ENCODE results near the gene NFATC2.

NFATC2 gene

DNA sequence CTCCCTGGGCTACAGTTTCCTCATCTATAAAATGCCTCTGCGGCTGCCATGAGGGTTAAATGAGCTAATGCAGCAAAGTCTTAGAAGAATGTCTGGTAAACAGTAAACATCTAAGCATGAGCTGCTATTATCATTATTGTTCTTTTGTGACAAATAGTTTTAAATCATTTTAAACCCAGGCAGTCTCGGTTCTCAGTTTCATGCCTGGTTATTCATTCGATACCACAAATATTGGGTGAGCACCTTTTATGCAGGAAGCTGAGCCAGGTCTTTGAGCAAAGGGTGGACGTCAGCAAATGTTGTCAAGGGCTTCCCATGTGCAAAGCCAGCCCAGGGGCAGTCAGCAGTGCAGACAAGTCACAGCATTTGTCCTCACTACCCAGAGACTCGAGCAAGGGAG lies 128.7 kb downstream of the NFATC2 start:
- H3K4me3 ChIP-seq (ENCODE audit: low read depth, low read length) = no peak overlapping the region
- TF ChIP-seq, protein P1, sequence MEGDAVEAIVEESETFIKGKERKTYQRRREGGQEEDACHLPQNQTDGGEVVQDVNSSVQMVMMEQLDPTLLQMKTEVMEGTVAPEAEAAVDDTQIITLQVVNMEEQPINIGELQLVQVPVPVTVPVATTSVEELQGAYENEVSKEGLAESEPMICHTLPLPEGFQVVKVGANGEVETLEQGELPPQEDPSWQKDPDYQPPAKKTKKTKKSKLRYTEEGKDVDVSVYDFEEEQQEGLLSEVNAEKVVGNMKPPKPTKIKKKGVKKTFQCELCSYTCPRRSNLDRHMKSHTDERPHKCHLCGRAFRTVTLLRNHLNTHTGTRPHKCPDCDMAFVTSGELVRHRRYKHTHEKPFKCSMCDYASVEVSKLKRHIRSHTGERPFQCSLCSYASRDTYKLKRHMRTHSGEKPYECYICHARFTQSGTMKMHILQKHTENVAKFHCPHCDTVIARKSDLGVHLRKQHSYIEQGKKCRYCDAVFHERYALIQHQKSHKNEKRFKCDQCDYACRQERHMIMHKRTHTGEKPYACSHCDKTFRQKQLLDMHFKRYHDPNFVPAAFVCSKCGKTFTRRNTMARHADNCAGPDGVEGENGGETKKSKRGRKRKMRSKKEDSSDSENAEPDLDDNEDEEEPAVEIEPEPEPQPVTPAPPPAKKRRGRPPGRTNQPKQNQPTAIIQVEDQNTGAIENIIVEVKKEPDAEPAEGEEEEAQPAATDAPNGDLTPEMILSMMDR (IDR thresholded peaks at IDR 0.05; ENCODE audit: control insufficient read depth, extremely low read depth, insufficient read depth) = no peak
- DNase-seq (ENCODE audit: low read depth) = no peak

DNA sequence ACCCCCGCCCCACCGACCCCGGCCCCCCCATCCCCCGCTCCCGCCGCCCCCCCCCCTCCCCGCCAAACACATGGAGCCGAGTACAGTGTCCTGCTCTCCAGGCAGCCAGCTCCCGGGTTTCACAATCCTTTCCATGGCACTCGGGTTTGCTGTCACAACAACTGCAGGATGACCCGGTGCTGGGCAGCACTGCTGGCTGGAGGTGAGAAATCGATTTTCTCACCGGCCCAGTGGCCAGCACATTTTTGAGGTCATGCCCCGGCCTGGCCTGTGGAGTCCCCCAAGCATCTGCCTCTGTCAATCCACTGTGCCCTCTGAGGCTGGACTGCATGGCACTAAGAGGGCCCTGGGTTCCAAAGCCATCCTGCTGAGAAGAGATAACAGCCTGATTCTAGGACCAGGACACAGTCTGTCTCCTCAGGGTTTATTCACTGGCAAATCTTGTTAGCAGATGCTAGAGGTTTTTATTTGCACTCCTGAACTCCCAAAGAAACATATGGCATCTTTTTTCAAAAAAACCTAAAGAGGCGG lies 129.5 kb downstream of the NFATC2 start:
- no peak overlapping the region for H3K4me3 ChIP-seq (ENCODE audit: low read depth, low read length)
- TF ChIP-seq, protein P1 (IDR thresholded peaks at IDR 0.05; ENCODE audit: control insufficient read depth, extremely low read depth, insufficient read depth) = no peak
- no peak for DNase-seq (ENCODE audit: low read depth)

- DNase-seq (ENCODE audit: low read depth) = no peak
- no peak overlapping the region for H3K4me3 ChIP-seq (ENCODE audit: low read depth, low read length)
These were observed 130.1 kb downstream of the NFATC2 start for GRCh38 chr20:51412333-51412871.

DNA sequence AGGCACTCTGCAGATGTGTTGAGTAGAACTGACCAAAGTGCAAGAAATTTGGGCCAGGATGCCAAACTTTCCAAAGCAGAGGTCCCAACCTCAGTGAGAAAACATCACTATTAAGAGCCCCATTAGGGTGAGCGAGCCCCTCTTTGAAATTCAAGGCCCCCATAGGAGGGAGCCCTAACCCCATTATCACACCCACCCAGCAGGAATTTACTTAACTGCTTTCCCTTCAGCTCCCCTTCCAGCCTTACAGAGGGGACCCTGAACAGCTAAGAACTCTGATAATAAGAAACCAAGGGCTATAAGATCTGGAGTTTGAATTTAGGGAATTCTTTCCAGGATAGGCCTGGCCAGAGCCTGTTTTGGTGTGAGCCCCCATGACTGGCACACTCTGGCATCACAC lies 130.6 kb downstream of the NFATC2 start:
- DNase-seq (ENCODE audit: low read depth) = no peak
- H3K4me3 ChIP-seq (ENCODE audit: low read depth, low read length) = no peak overlapping the region
- TF ChIP-seq, protein P1 (IDR thresholded peaks at IDR 0.05; ENCODE audit: control insufficient read depth, extremely low read depth, insufficient read depth) = no peak

More at GRCh38 chr20:51412333-51412871, 130.1 kb downstream of the NFATC2 start:
- TF ChIP-seq, protein P1 (IDR thresholded peaks at IDR 0.05; ENCODE audit: control insufficient read depth, extremely low read depth, insufficient read depth) = no peak

DNA sequence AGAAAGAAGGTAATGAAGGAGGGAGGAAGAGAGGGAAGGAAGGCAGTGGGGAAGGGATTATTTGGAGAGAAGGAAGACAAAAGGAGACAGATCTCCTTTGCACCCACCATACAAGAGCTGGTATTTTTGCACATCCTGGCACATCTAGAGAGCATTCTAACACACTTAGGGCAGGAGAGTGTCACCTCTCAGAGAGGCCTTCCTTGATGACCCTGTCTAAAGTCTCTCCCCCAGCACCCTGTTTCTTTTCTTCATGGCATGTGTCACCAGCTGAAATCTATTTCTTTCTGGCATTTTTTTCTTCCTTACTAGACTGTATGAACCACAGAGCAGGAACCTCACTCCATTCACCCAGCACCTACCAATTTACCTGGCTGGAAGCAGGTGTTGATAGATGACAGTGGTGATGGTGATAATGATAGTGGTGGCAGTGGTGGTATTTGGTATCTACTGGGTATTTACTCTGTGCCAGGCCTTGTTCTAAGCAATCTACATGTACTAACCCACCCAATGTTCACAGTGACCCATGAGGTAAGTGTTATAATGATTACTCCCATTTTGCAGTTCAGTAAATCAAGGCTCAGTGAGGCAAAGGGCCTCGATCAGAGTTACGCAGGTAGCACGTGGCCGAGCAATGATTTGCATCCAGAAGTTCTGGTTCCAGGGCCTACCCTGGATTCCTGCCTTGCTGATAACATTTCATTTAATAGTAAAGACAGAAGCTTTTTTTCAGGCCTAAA lies 131.8 kb downstream of the NFATC2 start:
- DNase-seq (ENCODE audit: low read depth) = no peak
- no peak overlapping the region for H3K4me3 ChIP-seq (ENCODE audit: low read depth, low read length)
- TF ChIP-seq, protein P1 (IDR thresholded peaks at IDR 0.05; ENCODE audit: control insufficient read depth, extremely low read depth, insufficient read depth) = no peak

GRCh38 chr20:51409192-51409880 lies 133.2 kb downstream of the NFATC2 start:
- TF ChIP-seq, protein P1 (IDR thresholded peaks at IDR 0.05; ENCODE audit: control insufficient read depth, extremely low read depth, insufficient read depth) = no peak
- no peak overlapping the region for H3K4me3 ChIP-seq (ENCODE audit: low read depth, low read length)
- DNase-seq (ENCODE audit: low read depth) = no peak

Data from LNCaP clone FGC (cell line).